DOHH2 (cell line): ENCODE data around the gene PTGR2.

Experiments used
- CTCF ChIP-seq: fragments of 200-600 bp; sonication (generic); IDR thresholded peaks from one replicate; pipeline ENCODE4 v1.5.1; 2014; ENCODE audit warnings: antibody characterized with exemption, mild to moderate bottlenecking, low read depth, low read length; ENCODE audit not compliant: poor library complexity, severe bottlenecking
- EZH2phosphoT487 ChIP-seq: fragments of 200-600 bp; sonication (generic); IDR thresholded peaks from 2 replicates; pipeline ENCODE4 v1.6.1; 2017; ENCODE audit warnings: borderline replicate concordance, mild to moderate bottlenecking, antibody characterized with exemption, low read length, moderate library complexity, mixed read lengths

- TF ChIP-seq CTCF, result no peak
- no peak for TF ChIP-seq EZH2phosphoT487
Observed at GRCh38 chr14:73814153-73814552, 37.5 kb upstream of the PTGR2 start.
